ENCODE data around the gene PPP2R1A.

PPP2R1A gene

GRCh38 chr19:52227196-52227940 lies 37.5 kb downstream of the PPP2R1A start:
- H3K4me3 ChIP-seq (ENCODE audit: control insufficient read depth, low read depth, low read length): no peak overlapping the region
- TF ChIP-seq, protein P1, sequence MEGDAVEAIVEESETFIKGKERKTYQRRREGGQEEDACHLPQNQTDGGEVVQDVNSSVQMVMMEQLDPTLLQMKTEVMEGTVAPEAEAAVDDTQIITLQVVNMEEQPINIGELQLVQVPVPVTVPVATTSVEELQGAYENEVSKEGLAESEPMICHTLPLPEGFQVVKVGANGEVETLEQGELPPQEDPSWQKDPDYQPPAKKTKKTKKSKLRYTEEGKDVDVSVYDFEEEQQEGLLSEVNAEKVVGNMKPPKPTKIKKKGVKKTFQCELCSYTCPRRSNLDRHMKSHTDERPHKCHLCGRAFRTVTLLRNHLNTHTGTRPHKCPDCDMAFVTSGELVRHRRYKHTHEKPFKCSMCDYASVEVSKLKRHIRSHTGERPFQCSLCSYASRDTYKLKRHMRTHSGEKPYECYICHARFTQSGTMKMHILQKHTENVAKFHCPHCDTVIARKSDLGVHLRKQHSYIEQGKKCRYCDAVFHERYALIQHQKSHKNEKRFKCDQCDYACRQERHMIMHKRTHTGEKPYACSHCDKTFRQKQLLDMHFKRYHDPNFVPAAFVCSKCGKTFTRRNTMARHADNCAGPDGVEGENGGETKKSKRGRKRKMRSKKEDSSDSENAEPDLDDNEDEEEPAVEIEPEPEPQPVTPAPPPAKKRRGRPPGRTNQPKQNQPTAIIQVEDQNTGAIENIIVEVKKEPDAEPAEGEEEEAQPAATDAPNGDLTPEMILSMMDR (IDR thresholded peaks at IDR 0.05; ENCODE audit: control insufficient read depth, insufficient read depth, low read depth, low read length, missing control alignments): no peak
- DNase-seq (ENCODE audit: low read depth): no peak

DNA sequence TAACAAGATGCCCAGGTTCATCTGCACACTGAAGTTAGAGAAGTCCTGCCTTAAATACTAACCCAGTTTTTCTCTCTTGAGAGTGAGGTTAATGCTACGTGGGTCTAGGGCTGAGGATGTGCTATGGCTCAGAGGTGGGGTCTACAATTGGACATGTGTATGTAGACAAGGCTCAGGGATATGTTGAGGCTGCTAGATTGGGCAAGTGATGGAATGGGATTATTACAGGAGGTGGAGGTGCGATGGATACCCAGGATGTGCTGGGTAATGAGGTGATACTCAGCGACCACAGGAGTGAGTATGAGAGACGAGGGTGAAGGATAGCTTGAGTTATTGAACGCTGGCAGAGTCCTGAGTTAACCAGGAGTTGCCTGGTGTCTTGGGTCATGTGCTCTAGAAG lies 38.1 kb downstream of the PPP2R1A start:
- no peak for DNase-seq (ENCODE audit: low read depth)
- no peak overlapping the region for H3K4me3 ChIP-seq (ENCODE audit: control insufficient read depth, low read depth, low read length)
- TF ChIP-seq, protein P1 (IDR thresholded peaks at IDR 0.05; ENCODE audit: control insufficient read depth, insufficient read depth, low read depth, low read length, missing control alignments): no peak

GRCh38 chr19:52229524-52229923 lies 39.7 kb downstream of the PPP2R1A start:
- no peak overlapping the region for H3K4me3 ChIP-seq (ENCODE audit: control insufficient read depth, low read depth, low read length)
- TF ChIP-seq, protein P1 (IDR thresholded peaks at IDR 0.05; ENCODE audit: control insufficient read depth, insufficient read depth, low read depth, low read length, missing control alignments): no peak
- DNase-seq (ENCODE audit: low read depth): no peak

GRCh38 chr19:52230685-52231084 lies 40.8 kb downstream of the PPP2R1A start:
- H3K4me3 ChIP-seq (ENCODE audit: control insufficient read depth, low read depth, low read length): no peak overlapping the region
- TF ChIP-seq, protein P1 (IDR thresholded peaks at IDR 0.05; ENCODE audit: control insufficient read depth, insufficient read depth, low read depth, low read length, missing control alignments): no peak

DNA sequence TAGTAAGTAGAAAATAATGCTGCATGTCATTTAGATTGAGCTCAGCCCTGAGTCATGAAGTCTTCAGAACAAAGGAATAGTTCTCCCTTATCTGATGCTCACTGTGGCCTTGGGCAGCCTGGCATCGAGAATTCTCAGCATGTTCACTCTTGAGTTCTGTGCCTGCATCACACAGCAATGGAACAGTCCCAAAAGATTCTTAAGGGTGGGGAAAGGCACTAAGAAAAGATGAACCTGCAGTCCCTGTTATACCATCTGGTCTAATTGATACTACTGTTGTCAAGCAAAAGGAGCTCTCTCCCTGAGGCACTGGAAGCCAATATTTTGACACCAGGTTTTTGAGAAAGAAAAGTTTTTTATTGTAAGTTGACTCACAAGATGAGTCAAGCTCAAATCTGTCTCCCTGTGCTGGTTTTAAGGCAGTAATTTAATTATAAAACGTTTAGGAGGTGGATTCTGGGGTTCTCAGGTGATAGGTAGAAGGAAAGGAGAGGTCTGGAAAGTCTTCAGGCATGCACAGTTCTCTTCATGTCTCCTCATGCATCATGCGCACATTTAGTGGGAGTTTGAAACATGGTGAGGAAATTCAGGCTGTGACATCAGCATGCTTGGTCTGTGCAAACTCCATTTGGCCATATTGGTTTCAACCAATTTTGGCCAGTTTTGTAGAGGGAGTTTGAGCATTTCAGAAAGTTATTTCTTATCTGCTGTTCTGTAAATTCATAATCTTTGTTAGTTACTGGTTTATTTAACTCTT lies 41.5 kb downstream of the PPP2R1A start:
- TF ChIP-seq, protein P1 (IDR thresholded peaks at IDR 0.05; ENCODE audit: control insufficient read depth, insufficient read depth, low read depth, low read length, missing control alignments): no peak

More at GRCh38 chr19:52230685-52231084, 40.8 kb downstream of the PPP2R1A start:
- DNase-seq (ENCODE audit: low read depth): no peak

GRCh38 chr19:52234406-52234805 lies 44.6 kb downstream of the PPP2R1A start:
- TF ChIP-seq, protein P1 (IDR thresholded peaks at IDR 0.05; ENCODE audit: control insufficient read depth, insufficient read depth, low read depth, low read length, missing control alignments): no peak
- H3K4me3 ChIP-seq (ENCODE audit: control insufficient read depth, low read depth, low read length): no peak overlapping the region
- no peak for DNase-seq (ENCODE audit: low read depth)

More for the DNA sequence above, 41.5 kb downstream of the PPP2R1A start:
- DNase-seq (ENCODE audit: low read depth): no peak
- H3K4me3 ChIP-seq (ENCODE audit: control insufficient read depth, low read depth, low read length): no peak overlapping the region

Measured in AG09309 (cell line).